ENCODE measurements around the gene IWS1. TPM values are rescaled to one million over a fixed set of nuclear protein-coding genes. Genes with fewer than 3 reads are reported as not detected.
"Not testable (repeated sequence)": the region's sequence is repeated elsewhere in the genome, so short reads cannot be mapped to it uniquely, and the experiment has no call there.

IWS1 gene
- total RNA-seq, 1 experiment from 2014 or later, result 48.9 TPM

DNA sequence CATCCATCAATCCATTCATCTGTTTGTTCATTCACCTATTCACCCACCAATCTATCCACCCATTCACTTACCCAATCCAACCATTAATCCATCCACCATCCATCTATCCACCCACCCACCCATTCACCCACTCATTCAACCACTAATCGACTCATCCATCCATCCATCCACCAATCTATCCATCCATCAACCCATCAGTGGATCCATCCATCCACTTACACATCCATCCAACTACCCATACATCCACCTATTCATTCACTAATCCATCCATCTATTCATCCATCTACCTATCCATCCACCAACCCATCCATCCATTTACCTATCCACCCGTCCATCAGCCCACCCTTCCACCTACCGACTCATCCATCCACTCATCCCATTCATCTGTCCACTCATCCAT, 20.5 kb upstream of the IWS1 start:
- Mint-ChIP-seq H3K4me3 (ENCODE audit: low read depth, unreplicated experiment) (no peak overlapping the region), H3K27me3 (ENCODE audit: unreplicated experiment) (peaks cover 56% of the 10 kb centered on the region), H3K36me3 (ENCODE audit: insufficient read depth, unreplicated experiment) (no peaks in the 10 kb centered on the region), H3K27ac (ENCODE audit: unreplicated experiment) (no peak overlapping the region), H3K4me1 (ENCODE audit: low read depth, unreplicated experiment) (peaks cover 16% of the 10 kb centered on the region), H3K9me3 (ENCODE audit: low read depth, unreplicated experiment) (peaks cover 4% of the 10 kb centered on the region)
- no peak for DNase-seq
- no TSS peak for BruUV-seq (replicated peaks)
- TF ChIP-seq, protein P1, sequence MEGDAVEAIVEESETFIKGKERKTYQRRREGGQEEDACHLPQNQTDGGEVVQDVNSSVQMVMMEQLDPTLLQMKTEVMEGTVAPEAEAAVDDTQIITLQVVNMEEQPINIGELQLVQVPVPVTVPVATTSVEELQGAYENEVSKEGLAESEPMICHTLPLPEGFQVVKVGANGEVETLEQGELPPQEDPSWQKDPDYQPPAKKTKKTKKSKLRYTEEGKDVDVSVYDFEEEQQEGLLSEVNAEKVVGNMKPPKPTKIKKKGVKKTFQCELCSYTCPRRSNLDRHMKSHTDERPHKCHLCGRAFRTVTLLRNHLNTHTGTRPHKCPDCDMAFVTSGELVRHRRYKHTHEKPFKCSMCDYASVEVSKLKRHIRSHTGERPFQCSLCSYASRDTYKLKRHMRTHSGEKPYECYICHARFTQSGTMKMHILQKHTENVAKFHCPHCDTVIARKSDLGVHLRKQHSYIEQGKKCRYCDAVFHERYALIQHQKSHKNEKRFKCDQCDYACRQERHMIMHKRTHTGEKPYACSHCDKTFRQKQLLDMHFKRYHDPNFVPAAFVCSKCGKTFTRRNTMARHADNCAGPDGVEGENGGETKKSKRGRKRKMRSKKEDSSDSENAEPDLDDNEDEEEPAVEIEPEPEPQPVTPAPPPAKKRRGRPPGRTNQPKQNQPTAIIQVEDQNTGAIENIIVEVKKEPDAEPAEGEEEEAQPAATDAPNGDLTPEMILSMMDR (IDR thresholded peaks at IDR 0.05; ENCODE audit: unreplicated experiment), result no peak
- intact Hi-C loops (cut with micrococcal nuclease; ENCODE audit: unreplicated experiment), result no loop called here
- CTCF ChIA-PET, result no interaction called here

DNA sequence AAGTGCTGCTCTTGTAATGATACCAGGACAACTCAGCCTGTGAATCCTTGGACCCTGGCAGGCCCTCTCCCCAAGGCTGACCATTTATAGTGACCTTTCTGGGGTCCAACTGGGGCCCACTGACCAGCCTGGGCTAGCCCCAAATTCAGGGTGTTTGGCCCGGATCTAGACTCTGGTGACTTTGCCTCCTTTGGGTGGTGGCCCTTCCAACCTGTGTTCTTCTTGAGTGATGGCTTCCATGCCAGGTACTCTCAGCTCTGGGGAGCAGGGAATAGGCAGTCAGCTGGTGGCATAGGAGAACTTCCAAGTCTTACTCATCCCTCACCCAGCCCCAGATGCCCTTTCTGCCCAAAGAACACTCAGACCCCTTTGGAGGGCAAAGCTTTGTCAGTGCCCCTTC, 19.5 kb upstream of the IWS1 start:
- no peak for DNase-seq
- CTCF ChIA-PET, result no interaction called here
- Mint-ChIP-seq H3K36me3 (ENCODE audit: insufficient read depth, unreplicated experiment) (no peaks in the 10 kb centered on the region), H3K4me1 (ENCODE audit: low read depth, unreplicated experiment) (peaks cover 16% of the 10 kb centered on the region), H3K9me3 (ENCODE audit: low read depth, unreplicated experiment) (peaks cover 4% of the 10 kb centered on the region), H3K27ac (ENCODE audit: unreplicated experiment) (no peak overlapping the region), H3K4me3 (ENCODE audit: low read depth, unreplicated experiment) (no peak overlapping the region), H3K27me3 (ENCODE audit: unreplicated experiment) (peaks cover 53% of the 10 kb centered on the region)
- intact Hi-C loops (cut with micrococcal nuclease; ENCODE audit: unreplicated experiment), result no loop called here
- no TSS peak for BruUV-seq (replicated peaks)
- TF ChIP-seq, protein P1 (IDR thresholded peaks at IDR 0.05; ENCODE audit: unreplicated experiment), result no peak

DNA sequence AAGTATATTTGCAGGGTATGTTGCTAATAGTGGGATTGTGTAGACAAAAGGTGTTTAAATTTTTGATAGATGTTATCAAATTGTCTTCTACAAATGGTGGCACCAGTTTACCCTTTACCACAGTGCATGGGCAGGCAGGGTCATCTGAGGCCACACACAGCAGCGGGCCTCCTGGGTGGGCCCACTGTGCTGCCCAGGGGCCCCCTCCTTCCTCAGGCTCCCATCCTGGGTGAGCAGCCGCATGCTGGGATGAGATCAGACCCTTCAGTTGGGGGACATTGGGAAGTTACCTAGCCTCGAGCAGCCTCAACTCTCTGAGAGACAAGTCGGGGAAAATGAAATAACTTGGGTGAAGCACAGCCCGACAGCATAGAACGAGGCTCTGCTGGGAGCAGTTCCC, 18.9 kb upstream of the IWS1 start:
- DNase-seq, result no peak
- Mint-ChIP-seq H3K4me1 (ENCODE audit: low read depth, unreplicated experiment) (peaks cover 16% of the 10 kb centered on the region), H3K9me3 (ENCODE audit: low read depth, unreplicated experiment) (peaks cover 4% of the 10 kb centered on the region), H3K27me3 (ENCODE audit: unreplicated experiment) (peaks cover 53% of the 10 kb centered on the region), H3K27ac (ENCODE audit: unreplicated experiment) (no peak overlapping the region), H3K36me3 (ENCODE audit: insufficient read depth, unreplicated experiment) (no peaks in the 10 kb centered on the region), H3K4me3 (ENCODE audit: low read depth, unreplicated experiment) (no peak overlapping the region)
- CTCF ChIA-PET, result interaction anchor here (1.0 kb wide), 1 partner anchor 10 kb away, joined by 5 read pairs; no protein-coding TSS in a partner anchor
- intact Hi-C loops (cut with micrococcal nuclease; ENCODE audit: unreplicated experiment), result no loop called here
- BruUV-seq (replicated peaks), result no TSS peak
- TF ChIP-seq, protein P1 (IDR thresholded peaks at IDR 0.05; ENCODE audit: unreplicated experiment), result no peak

DNA sequence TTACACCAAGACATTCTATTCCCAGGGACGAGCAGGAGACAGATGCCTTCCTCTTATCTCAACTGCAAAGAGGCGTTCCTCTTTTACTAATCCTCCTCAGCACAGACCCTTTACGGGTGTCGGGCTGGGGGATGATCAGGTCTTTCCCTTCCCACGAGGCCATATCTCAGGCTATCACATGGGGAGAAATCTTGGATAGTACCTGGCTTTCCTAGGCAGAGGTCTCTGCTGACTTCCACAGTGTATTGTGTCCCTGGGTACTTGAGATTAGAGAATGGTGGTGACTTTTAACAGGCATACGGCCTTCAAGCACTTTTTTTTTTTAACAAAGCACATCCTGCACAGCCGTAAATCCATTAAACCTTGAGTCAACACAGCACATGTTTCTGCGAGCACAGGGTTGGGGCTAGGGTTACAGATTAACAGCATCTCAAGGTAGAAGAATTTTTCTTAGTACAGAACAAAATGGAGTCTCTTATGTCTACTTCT, 16.8 kb upstream of the IWS1 start:
- peaks cover 54% of the 10 kb centered on the region for H3K27me3 Mint-ChIP-seq (ENCODE audit: unreplicated experiment)
- intact Hi-C loops (cut with micrococcal nuclease; ENCODE audit: unreplicated experiment); H3K4me1 Mint-ChIP-seq (ENCODE audit: low read depth, unreplicated experiment); H3K36me3 Mint-ChIP-seq (ENCODE audit: insufficient read depth, unreplicated experiment); CTCF ChIA-PET; H3K4me3 Mint-ChIP-seq (ENCODE audit: low read depth, unreplicated experiment); DNase-seq; H3K9me3 Mint-ChIP-seq (ENCODE audit: low read depth, unreplicated experiment); BruUV-seq (replicated peaks); H3K27ac Mint-ChIP-seq (ENCODE audit: unreplicated experiment): not testable (repeated sequence)

DNA sequence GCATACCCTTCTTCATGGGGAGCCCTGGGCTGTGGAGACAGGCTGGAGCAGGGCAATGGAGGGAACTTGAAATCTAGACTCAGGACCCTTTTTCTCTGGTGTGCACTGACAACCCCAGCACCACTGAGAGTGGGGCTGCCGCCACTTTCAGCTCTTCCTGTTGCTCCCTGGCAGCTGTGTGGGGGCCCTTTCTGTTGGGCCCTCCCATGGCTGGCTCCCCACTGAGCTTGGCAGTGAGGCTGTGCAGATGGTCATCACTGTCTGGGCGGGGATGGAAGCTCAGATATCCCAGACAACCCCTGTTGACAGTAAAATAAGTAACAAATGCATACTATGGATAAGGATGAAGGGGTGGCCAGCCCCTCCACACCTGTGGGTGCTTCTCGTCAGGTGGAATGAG, 15.9 kb upstream of the IWS1 start:
- no TSS peak for BruUV-seq (replicated peaks)
- CTCF ChIA-PET, result interaction anchor here (0.7 kb wide), 1 partner anchor 288 kb away, joined by 3 read pairs; no protein-coding TSS in a partner anchor
- no peaks in the 10 kb centered on the region for H3K36me3 Mint-ChIP-seq (ENCODE audit: insufficient read depth, unreplicated experiment)
- H3K27me3 Mint-ChIP-seq (ENCODE audit: unreplicated experiment), result peaks cover 55% of the 10 kb centered on the region
- no peak for DNase-seq
- H3K27ac Mint-ChIP-seq (ENCODE audit: unreplicated experiment), result no peak overlapping the region
- no peak overlapping the region for H3K4me3 Mint-ChIP-seq (ENCODE audit: low read depth, unreplicated experiment)
- intact Hi-C loops (cut with micrococcal nuclease; ENCODE audit: unreplicated experiment), result no loop called here
- H3K4me1 Mint-ChIP-seq (ENCODE audit: low read depth, unreplicated experiment), result peaks cover 7% of the 10 kb centered on the region
- peaks cover 4% of the 10 kb centered on the region for H3K9me3 Mint-ChIP-seq (ENCODE audit: low read depth, unreplicated experiment)
- TF ChIP-seq, protein P1 (IDR thresholded peaks at IDR 0.05; ENCODE audit: unreplicated experiment), result no peak

Measured in Calu3 (cell line).